ENCODE data around the gene CPLX3. TPM values are rescaled to one million over a fixed set of nuclear protein-coding genes. Genes with fewer than 3 reads are reported as not detected.

CPLX3 gene
- total and polyA plus RNA-seq, 8 donors = 0.09 TPM; not detected in 7

DNA sequence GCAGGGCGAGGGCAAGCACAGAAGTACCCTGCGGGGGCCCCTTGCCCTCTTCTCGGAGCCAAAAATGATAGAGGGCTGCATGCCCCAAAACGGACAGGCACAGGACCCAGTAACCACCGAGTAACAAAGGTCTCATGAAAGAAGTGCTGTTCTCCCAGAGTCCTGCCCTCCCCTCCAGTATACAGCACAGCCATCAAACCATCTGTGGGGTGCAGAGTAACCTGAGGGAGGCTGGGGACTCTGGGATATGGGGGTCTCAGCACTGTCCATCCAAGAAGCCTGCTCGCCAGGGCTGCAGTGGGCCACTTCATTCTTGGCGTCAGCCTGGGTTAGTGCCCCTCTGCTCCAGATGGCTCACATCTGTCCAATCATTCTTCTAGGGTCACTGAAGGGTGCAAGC lies 10.4 kb downstream of the CPLX3 start:
- ATAC-seq (no peak), DNase-seq (no peak), FAIRE-seq (no peak)
- Histone ChIP-seq H3K27ac (no peak overlapping the region), H3K9me3 (no peaks in the 10 kb centered on the region), H3K36me3 (no peaks in the 10 kb centered on the region), H3K4me1 (peaks cover under 1 to 1% (median 1%) of the 10 kb centered on the region in 3 donors), H3K4me3 (no peak overlapping the region), H3K27me3 (no peaks in the 10 kb centered on the region)
- 81 to 86% methylated on average over 7 of the region's 7 CpGs for WGBS, 2 donors
- intact Hi-C loops (cut with DNase I) = loop anchor here in 1 of 3 donors (5.0 kb wide), 1 partner anchor 55 kb away; the partner anchor contains the start of gene CSK
- TF ChIP-seq, protein P1, sequence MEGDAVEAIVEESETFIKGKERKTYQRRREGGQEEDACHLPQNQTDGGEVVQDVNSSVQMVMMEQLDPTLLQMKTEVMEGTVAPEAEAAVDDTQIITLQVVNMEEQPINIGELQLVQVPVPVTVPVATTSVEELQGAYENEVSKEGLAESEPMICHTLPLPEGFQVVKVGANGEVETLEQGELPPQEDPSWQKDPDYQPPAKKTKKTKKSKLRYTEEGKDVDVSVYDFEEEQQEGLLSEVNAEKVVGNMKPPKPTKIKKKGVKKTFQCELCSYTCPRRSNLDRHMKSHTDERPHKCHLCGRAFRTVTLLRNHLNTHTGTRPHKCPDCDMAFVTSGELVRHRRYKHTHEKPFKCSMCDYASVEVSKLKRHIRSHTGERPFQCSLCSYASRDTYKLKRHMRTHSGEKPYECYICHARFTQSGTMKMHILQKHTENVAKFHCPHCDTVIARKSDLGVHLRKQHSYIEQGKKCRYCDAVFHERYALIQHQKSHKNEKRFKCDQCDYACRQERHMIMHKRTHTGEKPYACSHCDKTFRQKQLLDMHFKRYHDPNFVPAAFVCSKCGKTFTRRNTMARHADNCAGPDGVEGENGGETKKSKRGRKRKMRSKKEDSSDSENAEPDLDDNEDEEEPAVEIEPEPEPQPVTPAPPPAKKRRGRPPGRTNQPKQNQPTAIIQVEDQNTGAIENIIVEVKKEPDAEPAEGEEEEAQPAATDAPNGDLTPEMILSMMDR (IDR thresholded peaks at IDR 0.05) = no peak

DNA sequence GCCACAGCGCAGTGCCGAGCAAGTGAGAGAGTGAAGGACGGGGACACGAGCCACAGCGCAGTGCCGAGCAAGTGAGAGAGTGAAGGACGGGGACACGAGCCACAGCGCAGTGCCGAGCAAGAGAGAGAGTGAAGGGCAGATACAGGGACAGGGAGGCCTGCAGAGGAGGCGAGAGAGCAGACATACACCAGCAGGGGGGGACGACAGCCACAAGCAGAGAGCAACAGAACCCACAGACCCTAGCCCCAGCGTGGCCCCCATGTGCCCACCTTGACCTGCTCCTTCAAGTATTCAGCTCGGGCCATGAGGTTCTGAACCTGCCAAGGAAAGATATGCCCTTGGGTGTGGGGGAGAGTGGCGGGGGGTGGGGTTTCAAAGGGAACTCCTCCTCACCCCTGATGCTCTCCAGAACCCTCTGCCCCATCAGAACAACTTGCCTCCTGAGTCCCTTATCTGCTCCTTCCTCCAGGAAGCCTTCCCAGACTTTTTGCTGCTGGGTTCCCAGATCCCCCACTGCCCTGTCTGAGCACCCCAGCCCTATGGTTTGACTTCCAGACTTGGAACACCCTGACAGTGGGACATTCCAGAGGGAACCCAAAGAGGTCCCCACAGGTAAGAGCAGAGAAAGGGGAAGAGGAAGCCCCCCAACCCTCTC lies 11.2 kb downstream of the CPLX3 start:
- intact Hi-C loops (cut with DNase I) = loop anchor here in 1 of 3 donors (5.0 kb wide), 1 partner anchor 55 kb away; the partner anchor contains the start of gene CSK
- FAIRE-seq (no peak), DNase-seq (no peak), ATAC-seq (no peak)
- TF ChIP-seq, protein P1 (IDR thresholded peaks at IDR 0.05) = no peak
- H3K9me3 ChIP-seq = no peaks in the 10 kb centered on the region
- peaks cover 4 to 6% (median 5%) of the 10 kb centered on the region in 3 donors for H3K4me1 ChIP-seq
- WGBS, 2 donors = 92 to 93% methylated on average over 15 of the region's 15 CpGs
- no peak overlapping the region for H3K4me3 ChIP-seq
- no peaks in the 10 kb centered on the region for H3K36me3 ChIP-seq
- no peak overlapping the region for H3K27ac ChIP-seq
- H3K27me3 ChIP-seq = no peaks in the 10 kb centered on the region

DNA sequence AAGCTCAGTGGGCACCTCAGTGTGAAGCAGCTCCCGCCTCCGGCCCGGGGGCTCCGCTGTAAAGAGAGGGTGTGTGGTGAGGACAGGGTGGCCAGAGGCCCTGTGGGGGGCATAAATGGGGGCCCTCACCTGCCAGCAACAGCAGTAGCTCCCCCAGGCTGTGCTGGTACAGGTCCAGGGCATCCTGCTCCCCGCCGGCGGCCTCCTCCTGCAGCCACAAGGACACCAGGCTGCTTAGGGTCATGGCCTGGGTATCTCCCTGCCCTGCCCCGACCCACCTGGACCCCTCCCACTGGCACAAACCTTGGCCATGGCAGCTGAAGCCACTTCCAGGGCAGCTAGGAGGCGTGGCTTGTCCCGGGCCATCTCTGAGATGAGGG lies 11.7 kb downstream of the CPLX3 start:
- WGBS, 2 donors = 88 to 93% methylated on average over 10 of the region's 10 CpGs
- H3K4me1 ChIP-seq = peaks cover 4 to 6% (median 5%) of the 10 kb centered on the region in 3 donors
- ATAC-seq = no peak
- TF ChIP-seq, protein P1 (IDR thresholded peaks at IDR 0.05) = no peak
- H3K9me3 ChIP-seq = no peaks in the 10 kb centered on the region
- intact Hi-C loops (cut with DNase I) = loop anchor here in 1 of 3 donors (5.0 kb wide), 1 partner anchor 56 kb away; the partner anchor contains the start of gene CSK
- no peaks in the 10 kb centered on the region for H3K27me3 ChIP-seq
- H3K4me3 ChIP-seq = no peak overlapping the region
- DNase-seq = no peak
- H3K36me3 ChIP-seq = no peaks in the 10 kb centered on the region
- no peak overlapping the region for H3K27ac ChIP-seq
- FAIRE-seq = no peak

DNA sequence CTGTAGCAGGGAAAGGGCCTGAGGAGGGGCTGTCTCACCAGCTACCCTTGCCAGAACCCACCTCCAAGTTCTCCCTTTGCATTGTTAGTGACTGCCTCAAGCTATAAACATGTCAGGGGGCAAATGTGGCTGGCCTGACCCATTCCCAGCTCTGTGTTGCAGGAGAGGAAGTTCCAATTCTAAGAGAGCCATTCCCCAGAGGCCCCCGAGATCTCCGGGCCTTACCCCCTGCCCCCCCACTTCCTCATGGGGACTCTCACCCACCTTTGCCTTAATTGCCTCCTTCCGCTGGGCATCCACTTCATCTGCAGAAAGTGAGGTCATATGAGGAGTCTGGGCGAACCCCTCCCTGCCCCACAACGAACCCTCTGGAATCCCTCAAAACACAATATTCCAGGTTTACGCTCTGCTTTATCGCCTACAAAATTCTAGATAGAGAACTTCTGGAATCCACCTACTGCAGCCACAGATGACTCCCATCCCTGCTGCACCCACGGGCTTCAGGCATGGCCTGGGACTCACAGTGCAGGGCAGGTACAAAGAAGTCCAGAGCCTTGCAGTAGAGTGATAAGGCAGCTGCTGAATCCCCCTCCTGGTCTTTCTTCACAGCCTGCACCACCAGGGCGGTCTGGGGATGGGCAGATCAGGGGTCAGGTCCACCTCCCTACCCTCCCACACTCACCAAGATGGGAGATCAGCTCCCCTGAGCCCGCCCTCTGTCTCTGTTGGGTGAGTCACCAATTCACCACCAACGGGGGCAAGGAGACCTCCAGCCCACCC lies 12.5 kb downstream of the CPLX3 start:
- intact Hi-C loops (cut with DNase I) = loop anchor here in 1 of 3 donors (5.0 kb wide), 1 partner anchor 57 kb away; the partner anchor contains the start of gene CSK
- ATAC-seq (no peak), FAIRE-seq (no peak), DNase-seq (no peak)
- H3K9me3 ChIP-seq = no peaks in the 10 kb centered on the region
- TF ChIP-seq, protein P1 (IDR thresholded peaks at IDR 0.05) = no peak
- H3K4me3 ChIP-seq = no peak overlapping the region
- no peak overlapping the region for H3K27ac ChIP-seq
- 91 to 93% methylated on average over 11 of the region's 11 CpGs for WGBS, 2 donors
- peaks cover 4 to 6% (median 5%) of the 10 kb centered on the region in 3 donors for H3K4me1 ChIP-seq
- no peaks in the 10 kb centered on the region for H3K27me3 ChIP-seq
- H3K36me3 ChIP-seq = no peaks in the 10 kb centered on the region

All from pancreas (tissue), 10 donors.